Stimulated activated CD4-positive, alpha-beta T cell treated with anti-CD3 and anti-CD28 coated beads, Interleukin-15, amount 100 ng/mL, for 1 hour (primary cell): ENCODE results near the gene FAM120B.

Experiments
- DNase-seq, 2 donors: peaks; one replicate each; pipeline ENCODE4 v3.0.0-alpha.2; 2020; ENCODE audit warnings: low read depth in 1 of 2, low spot score in 1 of 2

FAM120B gene

GRCh38 chr6:170455335-170455979 lies 148.9 kb downstream of the FAM120B start:
- no peak for DNase-seq

GRCh38 chr6:170456334-170456733 lies 149.8 kb downstream of the FAM120B start:
- DNase-seq, result no peak
